Activated CD4-positive, CD25-positive, alpha-beta regulatory T cell treated with anti-CD3 and anti-CD28 coated beads, Interleukin-2, amount 50 U/mL, for 72 hours (primary cell): ENCODE results near the gene RTN4RL1.

ENCODE experiments used
- DNase-seq: peaks from one replicate; pipeline ENCODE4 v3.0.0; 2021

RTN4RL1 gene

GRCh38 chr17:2059547-2060384, 34.6 kb upstream of the RTN4RL1 start:
- no peak for DNase-seq

GRCh38 chr17:2058586-2059546, 33.7 kb upstream of the RTN4RL1 start:
- DNase-seq: peak; percentile 69

- no peak for DNase-seq
Observed at GRCh38 chr17:2057760-2058585, 32.8 kb upstream of the RTN4RL1 start.

DNA sequence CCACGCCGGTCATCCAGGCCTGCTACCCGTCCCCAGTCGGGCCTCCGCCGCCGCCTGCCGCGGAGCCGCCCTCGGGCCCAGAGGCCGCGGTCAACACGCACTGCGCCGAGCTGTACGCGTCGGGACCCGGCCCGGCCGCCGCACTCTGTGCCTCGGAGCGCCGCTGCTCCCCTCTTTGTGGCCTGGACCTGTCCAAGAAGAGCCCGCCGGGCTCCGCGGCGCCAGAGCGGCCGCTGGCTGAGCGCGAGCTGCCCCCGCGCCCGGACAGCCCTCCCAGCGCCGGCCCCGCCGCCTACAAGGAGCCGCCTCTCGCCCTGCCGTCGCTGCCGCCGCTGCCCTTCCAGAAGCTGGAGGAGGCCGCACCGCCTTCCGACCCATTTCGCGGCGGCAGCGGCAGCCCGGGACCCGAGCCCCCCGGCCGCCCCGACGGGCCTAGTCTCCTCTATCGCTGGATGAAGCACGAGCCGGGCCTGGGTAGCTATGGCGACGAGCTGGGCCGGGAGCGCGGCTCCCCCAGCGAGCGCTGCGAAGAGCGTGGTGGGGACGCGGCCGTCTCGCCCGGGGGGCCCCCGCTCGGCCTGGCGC, 32.1 kb upstream of the RTN4RL1 start:
- DNase-seq: no peak

DNA sequence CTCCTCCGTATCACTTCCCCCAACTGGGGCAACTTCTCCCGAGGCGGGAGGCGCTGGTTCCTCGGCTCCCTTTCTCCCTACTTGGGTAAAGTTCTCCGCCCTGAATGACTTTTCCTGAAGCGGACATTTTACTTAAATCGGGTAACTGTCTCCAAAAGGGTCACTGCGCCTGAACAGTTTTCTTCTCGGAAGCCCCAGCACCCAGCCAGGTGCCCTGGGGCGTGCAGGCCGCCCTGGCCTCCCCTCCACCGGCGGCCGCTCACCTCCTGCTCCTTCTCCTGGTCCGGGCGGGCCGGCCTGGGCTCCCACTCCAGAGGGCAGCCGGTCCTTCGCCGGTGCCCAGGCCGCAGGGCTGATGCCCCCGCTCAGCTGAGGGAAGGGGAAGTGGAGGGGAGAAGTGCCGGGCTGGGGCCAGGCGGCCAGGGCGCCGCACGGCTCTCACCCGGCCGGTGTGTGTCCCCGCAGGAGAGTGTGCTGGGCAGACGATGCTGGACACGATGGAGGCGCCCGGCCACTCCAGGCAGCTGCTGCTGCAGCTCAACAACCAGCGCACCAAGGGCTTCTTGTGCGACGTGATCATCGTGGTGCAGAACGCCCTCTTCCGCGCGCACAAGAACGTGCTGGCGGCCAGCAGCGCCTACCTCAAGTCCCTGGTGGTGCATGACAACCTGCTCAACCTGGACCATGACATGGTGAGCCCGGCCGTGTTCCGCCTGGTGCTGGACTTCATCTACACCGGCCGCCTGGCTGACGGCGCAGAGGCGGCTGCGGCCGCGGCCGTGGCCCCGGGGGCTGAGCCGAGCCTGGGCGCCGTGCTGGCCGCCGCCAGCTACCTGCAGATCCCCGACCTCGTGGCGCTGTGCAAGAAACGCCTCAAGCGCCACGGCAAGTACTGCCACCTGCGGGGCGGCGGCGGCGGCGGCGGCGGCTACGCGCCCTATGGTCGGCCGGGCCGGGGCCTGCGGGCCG, 31.4 kb upstream of the RTN4RL1 start:
- peak; percentile 53 for DNase-seq

GRCh38 chr17:2055292-2056205, 30.4 kb upstream of the RTN4RL1 start:
- peak; percentile 59 for DNase-seq

DNA sequence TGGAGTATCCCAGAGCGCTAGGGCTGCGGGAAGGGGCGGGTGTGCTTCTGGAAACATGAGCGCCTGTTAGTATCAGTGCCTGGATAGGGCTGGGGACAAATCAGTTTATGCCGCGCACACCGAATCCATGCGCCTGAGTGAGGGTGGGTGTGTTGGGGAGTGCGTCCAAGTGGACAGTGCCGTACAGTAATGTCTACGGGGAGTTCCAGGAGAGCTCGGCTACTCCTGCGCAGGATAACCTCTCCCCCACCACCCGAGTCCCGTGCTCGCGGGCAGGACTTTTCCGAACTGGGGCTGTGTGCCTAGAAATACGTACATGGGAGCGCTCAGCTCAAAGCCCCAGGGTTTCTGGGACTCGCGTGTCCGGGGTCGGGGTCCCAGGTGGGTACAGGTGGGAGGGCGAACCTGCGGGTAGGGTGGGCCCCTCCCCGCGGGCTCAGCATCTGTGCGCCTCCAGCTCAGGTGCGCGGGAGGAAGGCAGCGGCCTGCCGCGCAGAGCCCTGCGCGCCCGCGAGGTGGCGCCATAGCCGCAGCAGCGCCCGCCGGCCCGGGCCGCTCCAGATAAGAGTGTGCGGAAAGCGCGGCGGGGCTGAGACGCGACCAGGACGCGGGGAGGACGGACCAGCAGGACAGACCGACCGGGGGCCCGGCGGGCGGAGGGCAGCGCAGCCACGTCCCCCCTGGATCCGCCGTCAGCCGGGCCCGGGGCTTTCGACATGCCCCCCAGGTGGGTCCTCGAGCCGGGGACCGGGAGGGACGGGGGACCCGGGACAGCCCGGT, 29.6 kb upstream of the RTN4RL1 start, which contains the start of gene HIC1:
HIC1 (plus strand) TSS at position 592 of the 780 bp plus-strand sequence. CDS start 1,588 bp downstream, outside the sequence.
- DNase-seq: peak; percentile 87

GRCh38 chr17:2054262-2054511, 29.1 kb upstream of the RTN4RL1 start:
- peak; percentile 41 for DNase-seq

GRCh38 chr17:2053380-2054261, 28.5 kb upstream of the RTN4RL1 start:
- DNase-seq: peak; percentile 74

DNA sequence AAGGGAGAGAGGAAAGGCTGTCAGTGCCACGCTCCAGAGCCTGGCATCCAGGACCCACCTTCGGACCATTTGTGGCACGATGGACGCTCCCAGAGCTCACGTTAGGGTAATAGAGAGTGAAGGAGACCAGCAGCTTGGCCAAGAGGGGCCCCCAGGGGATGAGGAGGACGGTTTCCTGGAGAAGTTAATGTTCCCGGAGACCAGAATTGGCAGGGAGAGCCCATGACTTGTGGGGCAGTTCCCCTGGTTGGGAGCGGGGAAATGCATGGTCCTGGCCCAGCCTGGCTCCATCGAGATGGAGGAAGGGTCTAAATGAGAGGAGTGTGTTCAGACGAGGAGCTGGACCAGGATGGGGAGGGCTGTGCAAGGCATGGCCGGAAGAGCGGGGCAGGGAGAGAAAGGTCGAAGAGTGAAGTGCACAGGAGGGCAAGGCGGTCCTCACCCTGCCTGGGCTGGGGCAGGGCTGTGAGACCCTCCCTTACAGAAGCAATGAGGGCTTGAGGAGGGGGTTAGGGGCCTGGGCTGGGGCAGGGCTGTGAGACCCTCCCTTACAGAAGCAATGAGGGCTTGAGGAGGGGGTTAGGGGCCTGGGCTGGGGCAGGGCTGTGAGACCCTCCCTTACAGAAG, 26.9 kb upstream of the RTN4RL1 start:
- no peak for DNase-seq

GRCh38 chr17:2051061-2051932, 26.2 kb upstream of the RTN4RL1 start:
- DNase-seq: peak; percentile 44

DNA sequence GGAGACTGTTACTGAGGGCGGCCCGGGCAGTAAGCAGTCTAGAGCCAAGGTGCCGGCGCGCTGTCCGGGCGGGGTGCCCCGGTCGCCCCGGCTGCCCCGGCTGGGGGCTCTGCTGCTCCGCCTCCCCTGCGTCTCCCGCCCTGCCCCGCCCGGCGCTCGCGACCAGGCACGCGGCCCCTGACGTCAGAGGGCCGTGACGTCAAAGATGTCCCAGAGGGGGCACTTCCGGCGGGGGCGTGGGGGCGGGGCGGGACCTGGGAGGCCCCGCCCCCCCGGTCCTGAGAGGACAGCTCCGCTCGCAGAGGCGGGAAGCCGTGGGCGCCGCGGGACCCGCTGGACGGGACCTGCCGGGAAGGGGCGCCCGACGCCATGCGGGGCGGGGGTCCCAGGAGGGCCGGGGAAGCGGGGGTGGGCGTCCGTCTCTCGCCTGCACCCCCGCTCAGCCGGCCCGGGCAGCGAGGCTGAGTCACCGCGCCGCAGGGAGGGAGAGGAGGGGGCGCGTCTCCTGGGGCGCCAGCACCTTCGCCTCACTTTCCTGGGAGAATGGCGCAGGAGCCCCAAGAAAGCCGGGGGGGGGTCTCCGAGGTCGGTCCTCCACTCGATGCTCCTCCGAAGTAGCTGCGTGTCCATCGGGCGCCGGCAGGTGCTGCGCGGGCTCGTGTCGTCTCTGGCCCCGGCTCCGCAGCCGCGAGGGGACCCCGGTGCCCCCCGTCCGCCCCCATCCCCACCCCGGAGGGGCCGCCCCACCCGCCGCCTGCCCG, 25.3 kb upstream of the RTN4RL1 start:
- DNase-seq: peak; percentile 63

GRCh38 chr17:2049333-2050299, 24.5 kb upstream of the RTN4RL1 start:
- DNase-seq: peak; percentile 90

DNA sequence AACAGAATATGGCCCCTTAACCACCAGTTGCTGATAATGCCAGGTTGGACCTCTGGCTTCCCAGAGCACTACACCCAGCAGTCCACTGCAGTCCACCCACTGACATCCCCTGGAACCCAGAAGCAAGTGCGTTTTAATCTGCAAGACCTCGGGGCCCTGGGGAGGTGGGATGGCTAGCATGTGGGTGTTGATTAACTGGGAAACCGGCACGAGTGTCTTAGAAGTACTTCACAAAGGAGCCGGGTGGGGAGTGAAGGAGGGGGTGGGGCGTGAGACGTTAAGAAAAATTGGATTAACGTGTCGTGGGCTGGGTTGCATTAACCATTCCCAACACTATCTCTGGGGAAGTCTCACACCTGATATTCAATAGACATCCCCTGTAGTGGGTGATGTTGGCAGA, 23.7 kb upstream of the RTN4RL1 start:
- DNase-seq: no peak

GRCh38 chr17:2047590-2047989, 22.5 kb upstream of the RTN4RL1 start:
- DNase-seq: no peak
